WTC11 (cell line): ENCODE data around the gene WDR62. TPM values are rescaled to one million over a fixed set of nuclear protein-coding genes. Genes with fewer than 3 reads are reported as not detected.

Experiments
- ATAC-seq: fragments of 200-7000 bp; cut with Tn5 transposase; 2 replicates; pipeline ENCODE4 v1.10.0; 2021; ENCODE audit warnings: mild to moderate bottlenecking, moderate library complexity
- CTCF ChIA-PET: fragments of 300-600 bp; sonication (Branson Sonifier 250); formaldehyde crosslinking; loops from one replicate; lab custom pipeline; 2021; ENCODE audit warnings: antibody characterized with exemption; lab: Charles Lee
- POLR2A ChIA-PET: fragments of 350-600 bp; sonication (Branson Sonifier 250); formaldehyde crosslinking; loops from one replicate; lab custom pipeline; 2021; ENCODE audit warnings: antibody characterized with exemption; lab: Charles Lee
- DNase-seq: peaks from one replicate; pipeline ENCODE4 v3.0.0; 2021; ENCODE audit warnings: low spot score
- H3K27ac Mint-ChIP-seq: 2 replicates; pipeline ENCODE4 v1.8.0; 2021; ENCODE audit warnings: mixed read lengths
- H3K27me3 Mint-ChIP-seq: 2 replicates; pipeline ENCODE4 v1.8.0; 2021; ENCODE audit warnings: low read depth, mild to moderate bottlenecking, moderate library complexity, mixed read lengths
- H3K36me3 Mint-ChIP-seq: 2 replicates; pipeline ENCODE4 v1.8.0; 2021; ENCODE audit warnings: mixed read lengths
- H3K4me1 Mint-ChIP-seq: 2 replicates; pipeline ENCODE4 v1.8.0; 2022; ENCODE audit warnings: mixed read lengths
- H3K4me3 Mint-ChIP-seq: 2 replicates; pipeline ENCODE4 v1.8.0; 2021; ENCODE audit warnings: mild to moderate bottlenecking, moderate library complexity, mixed read lengths
- H3K9me3 Mint-ChIP-seq: 2 replicates; pipeline ENCODE4 v1.8.0; 2021; ENCODE audit warnings: mixed read lengths
- ATF2 ChIP-seq: sonication (generic); formaldehyde crosslinking; IDR thresholded peaks from 2 replicates; pipeline ENCODE4 v1.8.1; 2022; ENCODE audit warnings: low read depth, missing genetic modification reagents, borderline replicate concordance
- CBFB ChIP-seq: sonication (generic); formaldehyde crosslinking; IDR thresholded peaks from 2 replicates; pipeline ENCODE4 v1.8.1; 2022; ENCODE audit warnings: mild to moderate bottlenecking, low read depth, missing genetic modification reagents
- CREB1 ChIP-seq: sonication (generic); formaldehyde crosslinking; IDR thresholded peaks from 2 replicates; pipeline ENCODE4 v1.8.0; 2023; ENCODE audit warnings: mild to moderate bottlenecking, missing genetic modification reagents
- E2F5 ChIP-seq: sonication (generic); formaldehyde crosslinking; IDR thresholded peaks from 2 replicates; pipeline ENCODE4 v1.8.1; 2022; ENCODE audit warnings: mild to moderate bottlenecking, moderate library complexity, missing genetic modification reagents
- ESRRA ChIP-seq: sonication (generic); formaldehyde crosslinking; IDR thresholded peaks from 2 replicates; pipeline ENCODE4 v1.8.1; 2022; ENCODE audit warnings: mild to moderate bottlenecking, missing genetic modification reagents, borderline replicate concordance
- GRHL2 ChIP-seq: fragments of 250-450 bp; sonication (Bioruptor Pico); IDR thresholded peaks from 2 replicates; pipeline ENCODE4 v1.8.0; 2022; ENCODE audit warnings: mild to moderate bottlenecking, moderate library complexity; ENCODE audit not compliant: insufficient replicate concordance, severe bottlenecking
- HMGXB4 ChIP-seq: sonication (generic); formaldehyde crosslinking; IDR thresholded peaks from 2 replicates; pipeline ENCODE4 v1.8.1; 2023; ENCODE audit warnings: mild to moderate bottlenecking, moderate library complexity, missing genetic modification reagents
- MLX ChIP-seq: sonication (generic); formaldehyde crosslinking; IDR thresholded peaks from 2 replicates; pipeline ENCODE4 v1.8.1; 2023; ENCODE audit warnings: mild to moderate bottlenecking, missing genetic modification reagents, moderate library complexity
- NFE2L1 ChIP-seq: sonication (generic); formaldehyde crosslinking; IDR thresholded peaks from 2 replicates; pipeline ENCODE4 v1.8.1; 2023; ENCODE audit warnings: missing genetic modification reagents
- NR1H2 ChIP-seq: sonication (generic); formaldehyde crosslinking; IDR thresholded peaks from 2 replicates; pipeline ENCODE4 v1.9.0; 2021; ENCODE audit warnings: mild to moderate bottlenecking, moderate library complexity, missing genetic modification reagents
- PRRX2 ChIP-seq: fragments of 250-450 bp; sonication (Bioruptor Pico); IDR thresholded peaks from 2 replicates; pipeline ENCODE4 v1.8.0; 2021; ENCODE audit warnings: mild to moderate bottlenecking
- SMAD3 ChIP-seq: sonication (generic); formaldehyde crosslinking; IDR thresholded peaks from 2 replicates; pipeline ENCODE4 v1.8.0; 2022; ENCODE audit warnings: missing genetic modification reagents, mild to moderate bottlenecking, borderline replicate concordance
- SMAD4 ChIP-seq: sonication (generic); formaldehyde crosslinking; IDR thresholded peaks from 2 replicates; pipeline ENCODE4 v1.8.0; 2022; ENCODE audit warnings: mild to moderate bottlenecking, missing genetic modification reagents
- SP1 ChIP-seq: sonication (generic); formaldehyde crosslinking; conservative IDR thresholded peaks from 2 replicates; pipeline ENCODE4 v1.8.1; 2022; ENCODE audit warnings: missing genetic modification reagents
- TEAD1 ChIP-seq: sonication (generic); formaldehyde crosslinking; IDR thresholded peaks from 2 replicates; pipeline ENCODE4 v1.8.0; 2022; ENCODE audit warnings: mild to moderate bottlenecking, missing genetic modification reagents
- ZNF263 ChIP-seq: sonication (generic); formaldehyde crosslinking; IDR thresholded peaks from 2 replicates; pipeline ENCODE4 v1.8.1; 2022; ENCODE audit warnings: low read depth, mild to moderate bottlenecking, moderate library complexity, missing genetic modification reagents
- ZNF423 ChIP-seq: fragments of 250-450 bp; sonication (Bioruptor Pico); IDR thresholded peaks from 2 replicates; pipeline ENCODE4 v2.1.2; 2022; ENCODE audit warnings: mild to moderate bottlenecking, moderate library complexity
- ZNF425 ChIP-seq: fragments of 250-450 bp; sonication (Bioruptor Pico); conservative IDR thresholded peaks from 2 replicates; pipeline ENCODE4 v1.9.0; 2021; ENCODE audit warnings: mild to moderate bottlenecking
- ZNF532 ChIP-seq: fragments of 250-450 bp; sonication (Bioruptor Pico); IDR thresholded peaks from 2 replicates; pipeline ENCODE4 v1.9.0; 2021; ENCODE audit warnings: mild to moderate bottlenecking, borderline replicate concordance
- total RNA-seq: library from RNA; stranded (reverse); gene quantifications from 3 replicates; pipeline ENCODE4 v1.2.3, GENCODE V29; 2021

The WDR62 gene
- total RNA-seq, 1 experiment from 2014 or later = 40.0 TPM

GRCh38 chr19:36081385-36081784 lies 26.7 kb downstream of the WDR62 start (continued):
- no peak for TF ChIP-seq GRHL2 (CRISPR knock-in tag)
- TF ChIP-seq, all 79 proteins: peak for 0

- Mint-ChIP-seq H3K4me1 (no peaks in the 10 kb centered on the region), H3K36me3 (peaks cover 66% of the 10 kb centered on the region), H3K27me3 (no peaks in the 10 kb centered on the region), H3K4me3 (no peak overlapping the region), H3K27ac (no peak overlapping the region), H3K9me3 (no peaks in the 10 kb centered on the region)
- ChIA-PET POLR2A (no interaction called here), CTCF (no interaction called here)
- no peak for TF ChIP-seq ZNF263 (CRISPR knock-in tag)
- no peak for TF ChIP-seq PRRX2 (CRISPR knock-in tag)
- TF ChIP-seq ZNF425 (CRISPR knock-in tag) = no peak
- TF ChIP-seq MLX (CRISPR knock-in tag) = no peak
- no peak for TF ChIP-seq ATF2 (CRISPR knock-in tag)
- TF ChIP-seq E2F5 (CRISPR knock-in tag) = no peak
- TF ChIP-seq ZNF423 (CRISPR knock-in tag) = no peak
- no peak for TF ChIP-seq SMAD4 (CRISPR knock-in tag)
- DNase-seq (no peak), ATAC-seq (no peak)
Measured at GRCh38 chr19:36081894-36082293, 27.2 kb downstream of the WDR62 start.

- Mint-ChIP-seq H3K36me3 (peaks cover 62% of the 10 kb centered on the region), H3K27ac (no peak overlapping the region), H3K4me1 (no peaks in the 10 kb centered on the region), H3K9me3 (no peaks in the 10 kb centered on the region), H3K4me3 (no peak overlapping the region), H3K27me3 (no peaks in the 10 kb centered on the region)
- ATAC-seq (no peak), DNase-seq (no peak)
- POLR2A ChIA-PET = no interaction called here
- CTCF ChIA-PET = no interaction called here
- TF ChIP-seq CBFB (CRISPR knock-in tag) (no peak), SP1 (no peak), NR1H2 (CRISPR knock-in tag) (no peak)
Measured at GRCh38 chr19:36082916-36083315, 28.2 kb downstream of the WDR62 start.

GRCh38 chr19:36084231-36085009 lies 29.7 kb downstream of the WDR62 start:
- DNase-seq = no peak
- no peaks in the 10 kb centered on the region for H3K4me1 Mint-ChIP-seq
- CTCF ChIA-PET = interaction anchor here (0.9 kb wide), 1 partner anchor 43 kb away, joined by 4 read pairs; no protein-coding TSS in a partner anchor
- POLR2A ChIA-PET = no interaction called here
- ATAC-seq = no peak
- no peak overlapping the region for H3K27ac Mint-ChIP-seq
- no peak overlapping the region for H3K4me3 Mint-ChIP-seq
- H3K9me3 Mint-ChIP-seq = no peaks in the 10 kb centered on the region
- H3K27me3 Mint-ChIP-seq = no peaks in the 10 kb centered on the region
- peaks cover 70% of the 10 kb centered on the region for H3K36me3 Mint-ChIP-seq
- TF ChIP-seq TEAD1 (CRISPR knock-in tag) (no peak), NFE2L1 (CRISPR knock-in tag) (no peak), SMAD3 (CRISPR knock-in tag) (no peak), ZNF532 (CRISPR knock-in tag) (no peak), ESRRA (no peak), CREB1 (CRISPR knock-in tag) (no peak), HMGXB4 (CRISPR knock-in tag) (no peak)
